K562 (cell line): ENCODE data around the gene PDE2A. TPM values are rescaled to one million over a fixed set of nuclear protein-coding genes. Genes with fewer than 3 reads are reported as not detected.

Source experiments
- CBX2 ChIP-seq: fragments of 200-600 bp; sonication (generic); IDR thresholded peaks from one replicate; pipeline ENCODE4 v1.6.1; 2012; ENCODE audit warnings: mild to moderate bottlenecking, low read length, inconsistent platforms; ENCODE audit not compliant: insufficient read depth, poor library complexity, severe bottlenecking
- CREBBP ChIP-seq: IDR thresholded peaks from one replicate; pipeline ENCODE4 v1.6.1; 2012; ENCODE audit warnings: low read depth, mild to moderate bottlenecking, control low read depth, inconsistent platforms, low read length
- EP300 ChIP-seq: IDR thresholded peaks from 2 replicates; pipeline ENCODE4 v1.6.1; 2012; ENCODE audit warnings: low read length, improper control_type of control experiment
- HEY1 ChIP-seq: fragments of 250-450 bp; sonication (Bioruptor Pico); IDR thresholded peaks from 2 replicates; pipeline ENCODE4 v1.5.0; 2020; ENCODE audit warnings: mild to moderate bottlenecking, moderate library complexity, borderline replicate concordance
- MAFK ChIP-seq: IDR thresholded peaks from 2 replicates; pipeline ENCODE4 v1.6.1; 2011; ENCODE audit warnings: low read length, improper control_type of control experiment
- NUFIP1 ChIP-seq: fragments of 450-650 bp; IDR thresholded peaks from 2 replicates; pipeline ENCODE4 v1.6.1; 2018; ENCODE audit not compliant: partially characterized antibody
- RBM25 ChIP-seq: fragments of 200-400 bp; formaldehyde crosslinking; IDR thresholded peaks from 2 replicates; pipeline ENCODE4 v1.6.1; 2018; ENCODE audit warnings: low read length, low read depth, moderate library complexity; ENCODE audit not compliant: severe bottlenecking
- RERE ChIP-seq: sonication (generic); formaldehyde crosslinking; IDR thresholded peaks from 2 replicates; pipeline ENCODE4 v1.8.0; 2023; ENCODE audit warnings: missing genetic modification reagents, mild to moderate bottlenecking, borderline replicate concordance
- TRIM28 ChIP-seq: fragments of 450-650 bp; IDR thresholded peaks from 2 replicates; pipeline ENCODE4 v1.6.1; 2017
- TSC22D4 ChIP-seq: fragments of 450-650 bp; IDR thresholded peaks from 2 replicates; pipeline ENCODE4 v1.6.1; 2016; ENCODE audit warnings: missing genetic modification characterization, missing biosample characterization, control low read depth
- XRCC4 ChIP-seq: IDR thresholded peaks from one replicate; pipeline ENCODE4 v1.6.1; 2011; ENCODE audit not compliant: insufficient read depth, insufficient read length; ENCODE audit errors: extremely low read depth
- ZBTB2 ChIP-seq: fragments of 450-650 bp; IDR thresholded peaks from 2 replicates; pipeline ENCODE4 v1.6.1; 2016; ENCODE audit warnings: antibody characterized with exemption
- ZNF146 ChIP-seq: IDR thresholded peaks from one replicate; pipeline ENCODE4 v1.6.1; 2018; ENCODE audit warnings: missing compliant biosample characterization; ENCODE audit not compliant: unreplicated experiment
- ZNF436 ChIP-seq: fragments of 250-450, 450-650 bp; sonication (Bioruptor Pico); formaldehyde crosslinking; IDR thresholded peaks from 2 replicates; pipeline ENCODE4 v1.7.0; 2020; ENCODE audit warnings: mild to moderate bottlenecking
- ZNF699 ChIP-seq: fragments of 250-450 bp; sonication (Bioruptor Pico); IDR thresholded peaks from 2 replicates; pipeline ENCODE4 v1.8.0; 2021; ENCODE audit warnings: mild to moderate bottlenecking, moderate library complexity; ENCODE audit not compliant: insufficient replicate concordance
- polyA plus RNA-seq, 8 experiments: library from polyadenylated mRNA; depleted of rRNA in 4 of 8; stranded (reverse) in 5 of 8; unstranded in 3 of 8; fragments of >200 nt; fragmentation: Nextera tagmentation in 2 of 8; fragmentation: Illumina TruSeq in 1 of 8; extraction: Ambion mirVana in 2 of 8; extraction: Trizol in 1 of 8; gene quantifications; 2 replicates each; pipeline versions ENCODE4 v1.2.1 to v1.2.3, GENCODE V29; 2011 to 2014; ENCODE audit warnings: inconsistent platforms in 1 of 8, missing spikeins in 1 of 8
- total RNA-seq, 7 experiments: library from RNA; depleted of rRNA in 6 of 7; stranded (reverse); fragments of >200 nt in 6 of 7; fragmentation: Illumina TruSeq in 2 of 7; extraction: Trizol in 2 of 7; gene quantifications; 2 replicates each; pipeline versions ENCODE4 v1.2.1 to v1.2.3, GENCODE V29; 2011 to 2021; ENCODE audit warnings: low replicate concordance in 1 of 7
- TF ChIP-seq, protein P1 (sequence below): fragments of 450-650 bp; IDR thresholded peaks from 2 replicates; pipeline ENCODE4 v1.6.1; 2016; ENCODE audit warnings: borderline replicate concordance
- TF ChIP-seq, protein P2 (sequence below): fragments of 450-650 bp; IDR thresholded peaks from 2 replicates; pipeline ENCODE4 v1.7.1; 2018; ENCODE audit warnings: mild to moderate bottlenecking, low read depth; ENCODE audit not compliant: partially characterized antibody

The PDE2A gene
- total and polyA plus RNA-seq, 9 of the 15 experiments (the other 6 are each of a cell fraction or from before 2014, with no cell fraction given) = 0.07 to 15.2 (median 1.6) TPM; not detected in 1

DNA sequence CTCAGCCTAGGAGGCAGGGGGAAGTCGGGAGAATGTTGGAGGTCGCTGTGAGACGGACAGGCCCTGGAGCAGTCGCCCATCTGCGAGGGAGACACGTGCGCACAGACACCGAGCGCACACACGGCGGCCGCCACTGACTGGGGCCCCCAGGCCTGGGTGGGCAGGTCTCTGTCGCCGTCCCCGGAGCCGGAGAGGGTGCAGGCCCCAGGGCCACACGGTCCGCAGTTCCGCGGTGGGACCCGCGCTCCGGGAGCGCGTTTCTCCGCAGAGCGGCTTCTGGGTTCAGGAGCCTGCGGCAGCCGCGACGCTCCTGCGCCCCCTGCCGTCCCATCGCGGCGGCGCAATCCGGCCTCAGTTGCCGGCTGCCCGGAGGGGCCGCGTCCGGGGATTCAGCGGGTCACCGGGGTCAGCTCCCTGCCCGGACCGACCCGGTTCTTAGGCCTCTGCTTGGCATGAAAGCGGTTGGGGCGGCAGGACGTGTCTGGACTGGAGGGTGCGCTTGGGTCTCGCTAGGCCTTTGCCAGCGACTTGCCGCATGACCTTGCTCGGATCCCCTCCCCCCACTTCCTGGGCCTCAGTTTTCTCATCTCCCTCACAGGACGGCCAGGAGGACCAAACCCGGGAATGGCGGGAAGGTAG is 31.2 kb downstream of the PDE2A start (continued):
- TF ChIP-seq, protein P1, sequence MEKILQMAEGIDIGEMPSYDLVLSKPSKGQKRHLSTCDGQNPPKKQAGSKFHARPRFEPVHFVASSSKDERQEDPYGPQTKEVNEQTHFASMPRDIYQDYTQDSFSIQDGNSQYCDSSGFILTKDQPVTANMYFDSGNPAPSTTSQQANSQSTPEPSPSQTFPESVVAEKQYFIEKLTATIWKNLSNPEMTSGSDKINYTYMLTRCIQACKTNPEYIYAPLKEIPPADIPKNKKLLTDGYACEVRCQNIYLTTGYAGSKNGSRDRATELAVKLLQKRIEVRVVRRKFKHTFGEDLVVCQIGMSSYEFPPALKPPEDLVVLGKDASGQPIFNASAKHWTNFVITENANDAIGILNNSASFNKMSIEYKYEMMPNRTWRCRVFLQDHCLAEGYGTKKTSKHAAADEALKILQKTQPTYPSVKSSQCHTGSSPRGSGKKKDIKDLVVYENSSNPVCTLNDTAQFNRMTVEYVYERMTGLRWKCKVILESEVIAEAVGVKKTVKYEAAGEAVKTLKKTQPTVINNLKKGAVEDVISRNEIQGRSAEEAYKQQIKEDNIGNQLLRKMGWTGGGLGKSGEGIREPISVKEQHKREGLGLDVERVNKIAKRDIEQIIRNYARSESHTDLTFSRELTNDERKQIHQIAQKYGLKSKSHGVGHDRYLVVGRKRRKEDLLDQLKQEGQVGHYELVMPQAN = peak; percentile 56; the same call in 1 of the 2 replicates
- no peak for TF ChIP-seq RERE (CRISPR knock-in tag)
- TF ChIP-seq CREBBP = no peak
- no peak for TF ChIP-seq CBX2
- no peak for TF ChIP-seq HEY1 (CRISPR knock-in tag)
- no peak for TF ChIP-seq NUFIP1
- TF ChIP-seq MAFK = no peak
- no peak for TF ChIP-seq EP300
- no peak for TF ChIP-seq ZBTB2
- no peak for TF ChIP-seq ZNF436 (CRISPR knock-in tag)
- TF ChIP-seq TSC22D4 (tag) = no peak
- TF ChIP-seq TRIM28 = no peak
- TF ChIP-seq, protein P2, sequence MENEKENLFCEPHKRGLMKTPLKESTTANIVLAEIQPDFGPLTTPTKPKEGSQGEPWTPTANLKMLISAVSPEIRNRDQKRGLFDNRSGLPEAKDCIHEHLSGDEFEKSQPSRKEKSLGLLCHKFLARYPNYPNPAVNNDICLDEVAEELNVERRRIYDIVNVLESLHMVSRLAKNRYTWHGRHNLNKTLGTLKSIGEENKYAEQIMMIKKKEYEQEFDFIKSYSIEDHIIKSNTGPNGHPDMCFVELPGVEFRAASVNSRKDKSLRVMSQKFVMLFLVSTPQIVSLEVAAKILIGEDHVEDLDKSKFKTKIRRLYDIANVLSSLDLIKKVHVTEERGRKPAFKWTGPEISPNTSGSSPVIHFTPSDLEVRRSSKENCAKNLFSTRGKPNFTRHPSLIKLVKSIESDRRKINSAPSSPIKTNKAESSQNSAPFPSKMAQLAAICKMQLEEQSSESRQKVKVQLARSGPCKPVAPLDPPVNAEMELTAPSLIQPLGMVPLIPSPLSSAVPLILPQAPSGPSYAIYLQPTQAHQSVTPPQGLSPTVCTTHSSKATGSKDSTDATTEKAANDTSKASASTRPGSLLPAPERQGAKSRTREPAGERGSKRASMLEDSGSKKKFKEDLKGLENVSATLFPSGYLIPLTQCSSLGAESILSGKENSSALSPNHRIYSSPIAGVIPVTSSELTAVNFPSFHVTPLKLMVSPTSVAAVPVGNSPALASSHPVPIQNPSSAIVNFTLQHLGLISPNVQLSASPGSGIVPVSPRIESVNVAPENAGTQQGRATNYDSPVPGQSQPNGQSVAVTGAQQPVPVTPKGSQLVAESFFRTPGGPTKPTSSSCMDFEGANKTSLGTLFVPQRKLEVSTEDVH = no peak
- no peak for TF ChIP-seq ZNF699
- no peak for TF ChIP-seq RBM25
- no peak for TF ChIP-seq XRCC4
- TF ChIP-seq ZNF146 (CRISPR knock-in tag) = no peak
